Type B pancreatic cell (in vitro differentiated cells): ENCODE results near the gene SMCO2. TPM values are rescaled to one million over a fixed set of nuclear protein-coding genes. Genes with fewer than 3 reads are reported as not detected.

Experiments used
- DNase-seq: peaks from one replicate; pipeline ENCODE4 v3.0.0; 2021; ENCODE audit warnings: mixed read lengths; ENCODE audit not compliant: unreplicated experiment; ENCODE audit errors: extremely low spot score
- H3K27ac Mint-ChIP-seq: 2 replicates; pipeline ENCODE4 v1.8.0; 2021; ENCODE audit warnings: mild to moderate bottlenecking, mixed read lengths
- H3K27me3 Mint-ChIP-seq: 2 replicates; pipeline ENCODE4 v1.8.0; 2021; ENCODE audit warnings: mixed read lengths
- H3K36me3 Mint-ChIP-seq: 2 replicates; pipeline ENCODE4 v1.8.0; 2021; ENCODE audit warnings: mixed read lengths
- H3K4me1 Mint-ChIP-seq: one replicate; pipeline ENCODE4 v1.8.0; 2021; ENCODE audit warnings: mixed read lengths; ENCODE audit not compliant: unreplicated experiment
- H3K4me3 Mint-ChIP-seq: 2 replicates; pipeline ENCODE4 v1.8.0; 2021; ENCODE audit warnings: mild to moderate bottlenecking, mixed read lengths
- H3K9me3 Mint-ChIP-seq: 2 replicates; pipeline ENCODE4 v1.8.0; 2021; ENCODE audit warnings: mixed read lengths
- CTCF ChIP-seq: fragments of 200-600 bp; sonication (generic); conservative IDR thresholded peaks from 2 replicates; pipeline ENCODE4 v1.5.0; 2021; ENCODE audit warnings: antibody characterized with exemption, mild to moderate bottlenecking
- total RNA-seq: library from RNA; stranded (reverse); gene quantifications from 2 replicates; pipeline ENCODE4 v1.2.1, GENCODE V29; 2021; ENCODE audit warnings: low replicate concordance

SMCO2 gene
- total RNA-seq, 1 donor from 2014 or later, result not detected

- H3K27ac Mint-ChIP-seq, result peak overlapping the region; percentile 36
- DNase-seq, result no peak
- H3K4me1 Mint-ChIP-seq, result no peaks in the 10 kb centered on the region
Measured at GRCh38 chr12:27534060-27534764, 87.7 kb downstream of the SMCO2 start.

GRCh38 chr12:27534765-27535161, 88.2 kb downstream of the SMCO2 start:
- Mint-ChIP-seq H3K4me3 (no peak overlapping the region), H3K27me3 (peaks cover 3% of the 10 kb centered on the region), H3K4me1 (no peaks in the 10 kb centered on the region), H3K9me3 (no peaks in the 10 kb centered on the region), H3K36me3 (peaks cover 40% of the 10 kb centered on the region), H3K27ac (peak overlapping the region; percentile 25)
- TF ChIP-seq CTCF, result no peak
- DNase-seq, result no peak

More at GRCh38 chr12:27534060-27534764, 87.7 kb downstream of the SMCO2 start:
- peaks cover 3% of the 10 kb centered on the region for H3K27me3 Mint-ChIP-seq
- H3K9me3 Mint-ChIP-seq, result no peaks in the 10 kb centered on the region
- H3K4me3 Mint-ChIP-seq, result no peak overlapping the region
- no peak for TF ChIP-seq CTCF
- peaks cover 40% of the 10 kb centered on the region for H3K36me3 Mint-ChIP-seq

- no peak for DNase-seq
- H3K4me3 Mint-ChIP-seq, result no peak overlapping the region
- H3K9me3 Mint-ChIP-seq, result no peaks in the 10 kb centered on the region
- peaks cover 3% of the 10 kb centered on the region for H3K27me3 Mint-ChIP-seq
- TF ChIP-seq CTCF, result no peak
- no peak overlapping the region for H3K27ac Mint-ChIP-seq
- no peaks in the 10 kb centered on the region for H3K4me1 Mint-ChIP-seq
- H3K36me3 Mint-ChIP-seq, result peaks cover 40% of the 10 kb centered on the region
Measured at GRCh38 chr12:27535318-27535717, 88.8 kb downstream of the SMCO2 start.

- no peaks in the 10 kb centered on the region for H3K27me3 Mint-ChIP-seq
- no peak for DNase-seq
- peaks cover 45% of the 10 kb centered on the region for H3K36me3 Mint-ChIP-seq
- TF ChIP-seq CTCF, result no peak
- no peaks in the 10 kb centered on the region for H3K9me3 Mint-ChIP-seq
- no peak overlapping the region for H3K4me3 Mint-ChIP-seq
- no peaks in the 10 kb centered on the region for H3K4me1 Mint-ChIP-seq
- H3K27ac Mint-ChIP-seq, result no peak overlapping the region
Measured at GRCh38 chr12:27537855-27538675, 91.5 kb downstream of the SMCO2 start.

GRCh38 chr12:27539191-27539631, 92.7 kb downstream of the SMCO2 start:
- H3K27me3 Mint-ChIP-seq, result no peaks in the 10 kb centered on the region
- peaks cover 38% of the 10 kb centered on the region for H3K36me3 Mint-ChIP-seq
- H3K27ac Mint-ChIP-seq, result no peak overlapping the region
- DNase-seq, result no peak
- no peak for TF ChIP-seq CTCF
- no peak overlapping the region for H3K4me3 Mint-ChIP-seq
- no peaks in the 10 kb centered on the region for H3K4me1 Mint-ChIP-seq
- no peaks in the 10 kb centered on the region for H3K9me3 Mint-ChIP-seq
